ENCODE data around the gene CTIF.

- no peak for TF ChIP-seq EZH2 (IDR thresholded peaks at IDR 0.05; ENCODE audit: low read depth, unreplicated experiment)
- TF ChIP-seq CTCF (conservative IDR thresholded peaks at IDR 0.05; ENCODE audit: low read depth in 2 of 2): no peak
Observed at GRCh38 chr18:48796491-48797205, 257.8 kb downstream of the CTIF start.
